Activated B cell treated with CpG ODN at 0.5 μM for 24 hours (primary cell): ENCODE data around the gene SELPLG. TPM values are rescaled to one million over a fixed set of nuclear protein-coding genes. Genes with fewer than 3 reads are reported as not detected.

ENCODE experiments used
- ATAC-seq: fragments of 200-7000 bp; cut with Tn5 transposase; one replicate; pipeline ENCODE4 v1.10.0; 2021; ENCODE audit warnings: low read depth, mild to moderate bottlenecking, moderate library complexity
- CTCF ChIA-PET: fragments of 350-600 bp; sonication (Branson Sonifier 250); formaldehyde crosslinking; loops from one replicate; lab custom pipeline; 2021; ENCODE audit warnings: antibody characterized with exemption; lab: Charles Lee
- POLR2A ChIA-PET: fragments of 350-600 bp; sonication (Branson Sonifier 250); formaldehyde crosslinking; loops from one replicate; lab custom pipeline; 2021; ENCODE audit warnings: antibody characterized with exemption; lab: Charles Lee
- DNase-seq: peaks from one replicate; pipeline ENCODE4 v3.0.0; 2022
- H3K27ac Mint-ChIP-seq: one replicate; pipeline ENCODE4 v1.8.0; 2020; ENCODE audit warnings: mixed read lengths
- H3K27me3 Mint-ChIP-seq: one replicate; pipeline ENCODE4 v1.8.0; 2021; ENCODE audit warnings: mixed read lengths
- H3K36me3 Mint-ChIP-seq: one replicate; pipeline ENCODE4 v1.8.0; 2021; ENCODE audit warnings: low read depth, mixed read lengths
- H3K4me1 Mint-ChIP-seq: one replicate; pipeline ENCODE4 v1.8.0; 2021; ENCODE audit warnings: mixed read lengths
- H3K4me3 Mint-ChIP-seq: one replicate; pipeline ENCODE4 v1.8.0; 2020; ENCODE audit warnings: mild to moderate bottlenecking, mixed read lengths
- H3K9me3 Mint-ChIP-seq: one replicate; pipeline ENCODE4 v1.8.0; 2020; ENCODE audit warnings: mixed read lengths
- intact Hi-C: fragments of 100-400 bp; cut with micrococcal nuclease; formaldehyde crosslinking; loops from one replicate; pipeline ENCODE4 v1.15.1; 2024
- total RNA-seq: library from RNA; stranded (reverse); gene quantifications from 2 replicates; pipeline ENCODE4 v1.2.3, GENCODE V29; 2022
- TF ChIP-seq, protein P1 (sequence below): fragments of 200-600 bp; IDR thresholded peaks from one replicate; pipeline ENCODE4 v1.8.0; 2022; ENCODE audit warnings: antibody characterized with exemption, mild to moderate bottlenecking

The SELPLG gene
- total RNA-seq, 1 donor from 2014 or later, result 1.8 TPM

DNA sequence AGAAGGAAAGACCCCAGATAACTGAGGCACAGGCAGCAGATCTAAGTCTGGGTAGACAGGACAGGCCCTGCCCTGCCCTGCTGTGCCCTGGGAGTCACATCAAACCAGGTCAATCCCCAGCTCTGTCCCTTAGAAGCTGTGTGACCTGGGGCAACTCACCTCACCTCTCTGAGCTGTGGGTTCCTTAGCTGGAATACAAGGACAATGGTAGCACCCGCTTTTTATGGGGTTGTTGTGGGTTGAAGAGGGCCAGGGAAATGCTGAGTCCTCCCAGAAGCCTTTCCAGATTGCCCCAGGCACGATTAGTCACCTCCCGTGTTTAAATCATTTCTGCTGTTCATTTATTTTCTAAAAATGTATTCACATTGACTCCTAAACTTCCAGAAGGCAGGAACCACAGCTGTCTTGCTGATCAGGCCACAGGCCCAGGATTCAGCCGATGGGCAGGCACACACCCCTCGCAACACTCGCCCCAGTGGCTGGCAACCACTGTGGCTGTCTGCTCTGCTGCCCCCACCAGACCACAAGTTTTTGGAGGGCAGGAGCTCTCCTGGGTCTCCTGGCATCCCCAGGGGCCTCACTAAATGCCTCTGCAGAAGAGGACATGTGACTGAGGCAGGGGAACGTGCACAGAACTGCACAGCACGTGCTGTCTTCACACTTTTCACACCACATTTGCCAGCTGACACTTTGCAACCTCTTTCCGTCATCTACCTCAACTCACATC, 3.0 kb downstream of the SELPLG start:
- peak overlapping the region; percentile 66 for H3K27ac Mint-ChIP-seq
- no peak for DNase-seq
- H3K4me1 Mint-ChIP-seq, result peaks cover 84% of the 10 kb centered on the region
- H3K27me3 Mint-ChIP-seq, result no peaks in the 10 kb centered on the region
- TF ChIP-seq, protein P1, sequence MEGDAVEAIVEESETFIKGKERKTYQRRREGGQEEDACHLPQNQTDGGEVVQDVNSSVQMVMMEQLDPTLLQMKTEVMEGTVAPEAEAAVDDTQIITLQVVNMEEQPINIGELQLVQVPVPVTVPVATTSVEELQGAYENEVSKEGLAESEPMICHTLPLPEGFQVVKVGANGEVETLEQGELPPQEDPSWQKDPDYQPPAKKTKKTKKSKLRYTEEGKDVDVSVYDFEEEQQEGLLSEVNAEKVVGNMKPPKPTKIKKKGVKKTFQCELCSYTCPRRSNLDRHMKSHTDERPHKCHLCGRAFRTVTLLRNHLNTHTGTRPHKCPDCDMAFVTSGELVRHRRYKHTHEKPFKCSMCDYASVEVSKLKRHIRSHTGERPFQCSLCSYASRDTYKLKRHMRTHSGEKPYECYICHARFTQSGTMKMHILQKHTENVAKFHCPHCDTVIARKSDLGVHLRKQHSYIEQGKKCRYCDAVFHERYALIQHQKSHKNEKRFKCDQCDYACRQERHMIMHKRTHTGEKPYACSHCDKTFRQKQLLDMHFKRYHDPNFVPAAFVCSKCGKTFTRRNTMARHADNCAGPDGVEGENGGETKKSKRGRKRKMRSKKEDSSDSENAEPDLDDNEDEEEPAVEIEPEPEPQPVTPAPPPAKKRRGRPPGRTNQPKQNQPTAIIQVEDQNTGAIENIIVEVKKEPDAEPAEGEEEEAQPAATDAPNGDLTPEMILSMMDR, result no peak
- ChIA-PET POLR2A (interaction anchor here (1.0 to 14.3 kb wide), 5 partner anchors 10 to 69 kb away, joined by 3 to 182 read pairs (median 118); partner anchors contain the start of genes ISCU and SART3), CTCF (interaction anchor here (0.6 to 2.6 kb wide), 3 partner anchors 13 to 62 kb away, joined by 3 to 19 read pairs (median 4); no protein-coding TSS in a partner anchor)
- H3K9me3 Mint-ChIP-seq, result no peaks in the 10 kb centered on the region
- peaks cover 4% of the 10 kb centered on the region for H3K36me3 Mint-ChIP-seq
- peak overlapping the region; percentile 19 for H3K4me3 Mint-ChIP-seq
- intact Hi-C loops, result no loop called here
- no peak for ATAC-seq

DNA sequence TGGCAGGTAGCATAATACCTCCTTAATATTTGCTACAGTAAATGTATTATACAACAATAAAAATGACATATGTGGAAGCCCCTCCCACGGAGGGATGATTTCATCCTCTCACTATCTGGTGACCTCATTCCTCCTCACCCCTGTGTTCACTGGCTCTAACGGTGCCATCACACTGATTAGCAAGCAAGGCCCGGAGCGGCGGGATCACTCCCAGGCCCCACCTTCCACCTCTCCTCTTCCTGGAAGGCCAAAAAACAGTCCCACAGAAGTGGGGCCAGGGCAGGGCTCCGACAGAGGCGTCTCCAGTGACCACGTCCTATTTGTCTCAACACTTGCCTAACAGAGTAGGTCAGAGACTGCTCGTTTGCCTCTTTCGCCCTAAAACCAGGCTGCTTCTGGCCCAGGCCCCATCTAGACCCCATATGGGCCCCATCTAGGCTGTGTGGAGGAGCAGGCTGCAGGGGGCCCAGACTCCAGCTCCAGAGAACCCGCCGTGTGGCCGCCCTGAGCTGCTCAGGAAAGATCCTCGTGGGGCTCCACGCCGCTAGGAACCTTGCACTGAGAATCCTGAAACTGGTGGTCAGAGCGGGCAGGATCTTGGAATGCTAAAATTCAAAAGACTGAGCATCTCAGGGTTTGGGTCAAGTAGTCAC, 3.7 kb downstream of the SELPLG start:
- TF ChIP-seq, protein P1, result no peak

DNA sequence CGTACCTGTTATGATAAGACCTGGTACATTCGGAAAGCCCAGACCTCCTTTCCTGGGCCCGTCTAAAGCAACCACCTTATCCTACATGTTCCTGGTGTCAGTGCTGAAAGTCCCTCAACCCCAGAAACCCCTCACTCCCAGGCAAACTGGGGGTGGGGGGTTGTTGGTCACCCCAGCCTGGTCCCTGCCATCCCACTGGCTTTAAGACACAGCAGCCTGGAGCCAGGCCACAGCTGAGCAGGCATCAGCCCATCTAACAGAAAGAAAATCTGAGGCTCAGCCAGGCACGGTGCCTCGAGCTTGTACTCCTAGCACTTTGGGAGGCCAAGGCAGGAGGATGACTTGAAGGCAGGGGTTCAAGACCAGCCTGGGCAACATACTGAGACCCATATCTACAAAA, 4.5 kb downstream of the SELPLG start:
- Mint-ChIP-seq H3K4me1 (peaks cover 75% of the 10 kb centered on the region), H3K36me3 (peaks cover 4% of the 10 kb centered on the region), H3K4me3 (no peak overlapping the region), H3K27me3 (no peaks in the 10 kb centered on the region), H3K27ac (peak overlapping the region; percentile 75), H3K9me3 (no peaks in the 10 kb centered on the region)
- intact Hi-C loops, result no loop called here
- TF ChIP-seq, protein P1, result no peak
- no peak for ATAC-seq
- ChIA-PET CTCF (interaction anchor here (2.6 kb wide), 1 partner anchor 11 kb away, joined by 19 read pairs; no protein-coding TSS in a partner anchor), POLR2A (interaction anchor here (0.9 to 7.6 kb wide), 3 partner anchors 11 to 63 kb away, joined by 3 to 182 read pairs (median 5); no protein-coding TSS in a partner anchor)
- no peak for DNase-seq

More for the DNA sequence above, 3.7 kb downstream of the SELPLG start:
- H3K27me3 Mint-ChIP-seq, result no peaks in the 10 kb centered on the region
- CTCF ChIA-PET, result interaction anchor here (2.6 kb wide), 1 partner anchor 12 kb away, joined by 19 read pairs; no protein-coding TSS in a partner anchor
- peak overlapping the region; percentile 66 for H3K27ac Mint-ChIP-seq
- no peaks in the 10 kb centered on the region for H3K9me3 Mint-ChIP-seq
- intact Hi-C loops, result no loop called here
- peaks cover 4% of the 10 kb centered on the region for H3K36me3 Mint-ChIP-seq
- ATAC-seq, result no peak
- peaks cover 82% of the 10 kb centered on the region for H3K4me1 Mint-ChIP-seq
- no peak for DNase-seq
- POLR2A ChIA-PET, result interaction anchor here (1.0 to 14.3 kb wide), 5 partner anchors 10 to 69 kb away, joined by 3 to 182 read pairs (median 118); partner anchors contain the start of genes ISCU and SART3
- no peak overlapping the region for H3K4me3 Mint-ChIP-seq

DNA sequence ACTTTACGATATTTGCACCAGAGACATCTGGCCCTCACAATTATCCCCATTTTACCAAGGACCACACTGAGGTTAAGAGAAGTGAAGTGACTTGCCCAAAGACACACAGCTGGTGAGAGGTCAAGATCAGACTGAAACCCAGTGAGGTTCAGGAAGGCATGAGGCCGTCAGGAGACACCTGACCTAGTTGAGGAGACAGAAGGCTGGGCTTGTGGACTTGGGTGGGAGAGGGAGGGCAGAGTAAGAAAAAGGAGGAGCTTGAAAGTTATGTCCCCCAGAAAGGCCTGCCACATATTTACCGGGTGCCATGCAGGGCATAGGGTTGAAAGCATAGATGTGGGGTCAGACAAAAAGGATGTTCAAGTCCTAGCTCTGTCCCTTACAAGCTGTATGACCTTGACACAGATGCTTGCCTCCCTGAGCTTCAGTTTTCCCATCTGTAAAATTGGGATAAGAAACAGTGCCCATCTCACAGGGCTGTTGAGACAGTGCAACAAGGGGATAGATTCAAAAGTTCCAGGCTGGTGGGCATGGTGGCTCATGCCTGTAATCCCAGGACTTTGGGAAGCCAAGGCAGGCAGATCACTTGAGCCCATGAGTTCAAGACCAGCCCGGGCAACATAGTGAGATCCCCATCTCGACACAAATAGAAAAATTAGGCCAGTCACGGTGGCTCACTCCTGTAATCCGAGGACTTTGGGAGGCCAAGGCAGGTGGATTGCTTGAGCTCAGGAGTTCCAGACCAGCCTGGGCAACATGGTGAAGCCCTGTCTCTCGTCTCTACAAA, 6.4 kb downstream of the SELPLG start:
- peaks cover 63% of the 10 kb centered on the region for H3K4me1 Mint-ChIP-seq
- no peak overlapping the region for H3K4me3 Mint-ChIP-seq
- TF ChIP-seq, protein P1, result no peak
- DNase-seq (no peak), ATAC-seq (no peak)
- CTCF ChIA-PET, result interaction anchor here (1.0 to 2.8 kb wide), 3 partner anchors 9 to 37 kb away, joined by 3 to 22 read pairs (median 4); no protein-coding TSS in a partner anchor
- H3K27me3 Mint-ChIP-seq, result no peaks in the 10 kb centered on the region
- peaks cover 19% of the 10 kb centered on the region for H3K36me3 Mint-ChIP-seq
- POLR2A ChIA-PET, result interaction anchor here (0.5 to 2.9 kb wide), 5 partner anchors 10 to 1936 kb away, joined by 3 to 14 read pairs (median 8); partner anchors contain the start of gene SART3
- H3K9me3 Mint-ChIP-seq, result no peaks in the 10 kb centered on the region
- intact Hi-C loops, result no loop called here
- no peak overlapping the region for H3K27ac Mint-ChIP-seq
